H9 (cell line): ENCODE data around the gene SPDYC. TPM values are rescaled to one million over a fixed set of nuclear protein-coding genes. Genes with fewer than 3 reads are reported as not detected.

ENCODE experiments used
- DNase-seq: peaks from one replicate; pipeline ENCODE4 v3.0.0-alpha.2; 2017
- H2AFZ ChIP-seq: one replicate; pipeline ENCODE4 v1.6.1; 2013; ENCODE audit warnings: mild to moderate bottlenecking, low read length, control low read depth, moderate library complexity
- H2AK5ac ChIP-seq: 2 replicates; pipeline ENCODE4 v1.6.1; 2013; ENCODE audit warnings: low read length, control low read depth, mixed read lengths; ENCODE audit not compliant: insufficient read length
- H2BK120ac ChIP-seq: one replicate; pipeline ENCODE4 v1.6.1; 2013; ENCODE audit warnings: low read depth, mild to moderate bottlenecking, low read length, control low read depth, inconsistent platforms; ENCODE audit not compliant: poor library complexity, severe bottlenecking
- H2BK12ac ChIP-seq: 2 replicates; pipeline ENCODE4 v1.6.1; 2013; ENCODE audit warnings: low read length, control low read depth, mixed read lengths, low read depth; ENCODE audit not compliant: insufficient read length
- H2BK15ac ChIP-seq: 2 replicates; pipeline ENCODE4 v1.6.1; 2013; ENCODE audit warnings: low read depth, low read length, control low read depth
- H2BK20ac ChIP-seq: one replicate; pipeline ENCODE4 v1.6.1; 2013; ENCODE audit warnings: low read depth, mild to moderate bottlenecking, low read length, control low read depth, inconsistent platforms; ENCODE audit not compliant: poor library complexity, severe bottlenecking
- H2BK5ac ChIP-seq: 2 replicates; pipeline ENCODE4 v1.6.1; 2013; ENCODE audit warnings: low read length, control low read depth, mixed read lengths; ENCODE audit not compliant: insufficient read length
- H3K14ac ChIP-seq: 2 replicates; pipeline ENCODE4 v1.6.1; 2013; ENCODE audit warnings: low read length, control low read depth; ENCODE audit not compliant: insufficient read depth
- H3K18ac ChIP-seq: 2 replicates; pipeline ENCODE4 v1.6.1; 2013; ENCODE audit warnings: low read depth, mild to moderate bottlenecking, mixed read lengths, low read length, control low read depth; ENCODE audit not compliant: insufficient read length
- H3K23ac ChIP-seq: 2 replicates; pipeline ENCODE4 v1.6.1; 2013; ENCODE audit warnings: low read length, control low read depth, mixed read lengths, low read depth; ENCODE audit not compliant: insufficient read length
- H3K23me2 ChIP-seq: 2 replicates; pipeline ENCODE4 v1.6.1; 2013; ENCODE audit warnings: low read depth, mild to moderate bottlenecking, mixed read lengths, low read length, control low read depth; ENCODE audit not compliant: insufficient read length, poor library complexity, severe bottlenecking
- H3K27ac ChIP-seq: 2 replicates; pipeline ENCODE4 v1.5.1; 2013; ENCODE audit warnings: low read length, control low read depth, mixed read lengths, low read depth; ENCODE audit not compliant: insufficient read length
- H3K27me3 ChIP-seq: 2 replicates; pipeline ENCODE4 v1.6.1; 2013; ENCODE audit warnings: low read length, control low read depth, inconsistent platforms; ENCODE audit not compliant: insufficient read depth
- H3K4ac ChIP-seq: 2 replicates; pipeline ENCODE4 v1.6.1; 2013; ENCODE audit warnings: low read depth, mild to moderate bottlenecking, control low read depth, inconsistent platforms, low read length, moderate library complexity
- H3K4me1 ChIP-seq: 2 replicates; pipeline ENCODE4 v1.6.1; 2013; ENCODE audit warnings: low read length, control low read depth, inconsistent platforms; ENCODE audit not compliant: insufficient read depth
- H3K4me2 ChIP-seq: 2 replicates; pipeline ENCODE4 v1.6.1; 2013; ENCODE audit warnings: low read length, control low read depth, mixed read lengths; ENCODE audit not compliant: insufficient read length, insufficient read depth
- H3K56ac ChIP-seq: 2 replicates; pipeline ENCODE4 v1.6.1; 2013; ENCODE audit warnings: low read depth, mild to moderate bottlenecking, mixed read lengths, low read length, control low read depth; ENCODE audit not compliant: insufficient read length
- H3K79me1 ChIP-seq: 2 replicates; pipeline ENCODE4 v1.6.1; 2013; ENCODE audit warnings: low read depth, mild to moderate bottlenecking, moderate library complexity, low read length, control low read depth, inconsistent platforms; ENCODE audit not compliant: insufficient read depth, poor library complexity, severe bottlenecking
- H3K79me2 ChIP-seq: 2 replicates; pipeline ENCODE4 v1.6.1; 2013; ENCODE audit warnings: low read length, control low read depth, inconsistent platforms; ENCODE audit not compliant: insufficient read depth
- H3K9ac ChIP-seq: 2 replicates; pipeline ENCODE4 v1.6.1; 2013; ENCODE audit warnings: low read length, control low read depth, mixed read lengths; ENCODE audit not compliant: insufficient read length; ENCODE audit errors: extremely low read depth
- H3K9me3 ChIP-seq: one replicate; pipeline ENCODE4 v1.6.1; 2013; ENCODE audit warnings: low read depth, low read length, inconsistent platforms; ENCODE audit not compliant: control insufficient read depth
- H3T11ph ChIP-seq: one replicate; pipeline ENCODE4 v1.6.1; 2013; ENCODE audit warnings: mild to moderate bottlenecking, low read length, control low read depth, inconsistent platforms
- H4K20me1 ChIP-seq: one replicate; pipeline ENCODE4 v1.6.1; 2013; ENCODE audit not compliant: control insufficient read depth, insufficient read length, insufficient read depth
- H4K5ac ChIP-seq: 2 replicates; pipeline ENCODE4 v1.6.1; 2013; ENCODE audit warnings: low read depth, mild to moderate bottlenecking, mixed read lengths, low read length, control low read depth; ENCODE audit not compliant: insufficient read length
- H4K8ac ChIP-seq: replicated peaks from 2 replicates; pipeline ENCODE4 v1.6.1; 2013; ENCODE audit warnings: low read length, control low read depth, mixed read lengths, low read depth; ENCODE audit not compliant: insufficient read length
- H4K91ac ChIP-seq: 2 replicates; pipeline ENCODE4 v1.6.1; 2013; ENCODE audit warnings: low read depth, mild to moderate bottlenecking, moderate library complexity, mixed read lengths, low read length, control low read depth; ENCODE audit not compliant: insufficient read length
- H3K27ac Mint-ChIP-seq, 3 experiments: 2 replicates in 2 of 3; 3 replicates in 1 of 3; pipeline ENCODE4 v1.8.0; 2020 to 2021; ENCODE audit warnings: mixed read lengths in 3 of 3, mild to moderate bottlenecking in 1 of 3, moderate library complexity in 1 of 3
- H3K27me3 Mint-ChIP-seq: 2 replicates; pipeline ENCODE4 v1.8.0; 2021; ENCODE audit warnings: low read depth, mild to moderate bottlenecking, moderate library complexity, mixed read lengths
- H3K36me3 Mint-ChIP-seq, 3 experiments: 2 replicates in 2 of 3; 3 replicates in 1 of 3; pipeline ENCODE4 v1.8.0; 2020 to 2021; ENCODE audit warnings: low read depth in 3 of 3, mixed read lengths in 3 of 3; ENCODE audit not compliant: insufficient read depth in 1 of 3
- H3K4me1 Mint-ChIP-seq, 2 experiments: 2 replicates each; pipeline ENCODE4 v1.8.0; 2020; ENCODE audit warnings: mixed read lengths in 2 of 2
- H3K4me3 Mint-ChIP-seq, 2 experiments: 2 replicates in 1 of 2; 3 replicates in 1 of 2; pipeline ENCODE4 v1.8.0; 2020 to 2021; ENCODE audit warnings: mild to moderate bottlenecking in 2 of 2, mixed read lengths in 2 of 2, moderate library complexity in 1 of 2
- H3K9me3 Mint-ChIP-seq, 2 experiments: 2 replicates in 1 of 2; 3 replicates in 1 of 2; pipeline ENCODE4 v1.8.0; 2020; ENCODE audit warnings: mild to moderate bottlenecking in 2 of 2, mixed read lengths in 2 of 2, moderate library complexity in 1 of 2
- WGBS: extraction: QIAGEN DNeasy Blood & Tissue Kit; methylation state at CpG from one replicate; pipeline ENCODE4 v1.1.7; 2013; ENCODE audit warnings: missing lambda C conversion rate, low lambda C conversion rate, mixed read lengths; ENCODE audit not compliant: insufficient read length; ENCODE audit errors: extremely low coverage; 5-methylcytosine and 5-hydroxymethylcytosine counted together
- total RNA-seq: library from RNA; stranded (reverse); gene quantifications from 2 replicates; pipeline ENCODE4 v1.2.1, GENCODE V29; 2021
- TF ChIP-seq, protein P1 (sequence below): fragments of 200-600 bp; sonication (generic); conservative IDR thresholded peaks from 3 replicates; pipeline ENCODE4 v1.8.0; 2021; ENCODE audit warnings: antibody characterized with exemption, mild to moderate bottlenecking

The SPDYC gene
- total RNA-seq, 1 experiment from 2014 or later = 0.61 TPM

DNA sequence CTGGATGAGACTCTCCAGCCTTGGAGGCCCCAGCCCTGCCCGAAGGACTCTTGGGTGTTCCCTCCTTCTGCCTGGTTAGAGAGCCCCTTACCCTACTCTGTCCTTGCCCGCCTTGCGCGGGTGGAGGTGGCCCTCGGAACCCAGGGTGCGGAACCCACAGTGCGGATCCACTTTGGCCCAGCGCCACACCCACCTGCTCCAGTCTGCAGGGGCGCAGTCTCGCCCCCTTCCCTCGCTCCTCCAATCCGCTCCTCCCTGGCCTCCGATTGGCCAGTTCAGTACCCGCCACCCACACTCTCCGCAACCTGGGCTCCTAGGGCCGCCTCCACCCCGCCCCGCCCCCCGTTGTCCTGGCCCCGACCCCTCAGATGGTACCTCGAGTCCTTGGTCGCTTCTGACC is 14.1 kb downstream of the SPDYC start:
- Histone ChIP-seq H2AFZ (no peak overlapping the region), H2BK5ac (no peak overlapping the region), H2BK15ac (no peak overlapping the region), H3T11ph (no peak overlapping the region), H4K91ac (no peak overlapping the region), H3K4me1 (peaks cover 9% of the 10 kb centered on the region; the same call in 1 of the 2 replicates), H3K27ac (no peak overlapping the region), H3K4ac (no peak overlapping the region), H3K23me2 (peaks cover 14% of the 10 kb centered on the region), H2BK20ac (no peak overlapping the region), H3K79me2 (peaks cover 2% of the 10 kb centered on the region; the same call in 1 of the 2 replicates), H3K9ac (no peak overlapping the region), H3K79me1 (no peaks in the 10 kb centered on the region), H3K56ac (no peak overlapping the region), H2AK5ac (no peak overlapping the region), H3K18ac (no peak overlapping the region), H3K4me2 (peak overlapping the region; percentile 87), H2BK12ac (no peak overlapping the region), H4K8ac (no peak overlapping the region), H2BK120ac (no peak overlapping the region), H3K27me3 (no peaks in the 10 kb centered on the region), H4K5ac (no peak overlapping the region), H3K14ac (no peak overlapping the region), H3K9me3 (no peaks in the 10 kb centered on the region), H4K20me1 (no peaks in the 10 kb centered on the region), H3K23ac (no peak overlapping the region)
- no CpG with 5 or more reads among the region's 22 CpGs for WGBS
- H3K9me3 Mint-ChIP-seq = no peaks in the 10 kb centered on the region
- no peaks in the 10 kb centered on the region for H3K27me3 Mint-ChIP-seq
- H3K36me3 Mint-ChIP-seq = peaks cover 20 to 33% (median 33%) of the 10 kb centered on the region in 3 experiments
- DNase-seq = peak; percentile 89
- peaks cover 43 to 48% of the 10 kb centered on the region in 2 experiments for H3K4me1 Mint-ChIP-seq
- peak overlapping the region in 2 of 3 experiments; percentile 44 to 88; a peak in 2 of 7 replicates for H3K27ac Mint-ChIP-seq
- TF ChIP-seq, protein P1, sequence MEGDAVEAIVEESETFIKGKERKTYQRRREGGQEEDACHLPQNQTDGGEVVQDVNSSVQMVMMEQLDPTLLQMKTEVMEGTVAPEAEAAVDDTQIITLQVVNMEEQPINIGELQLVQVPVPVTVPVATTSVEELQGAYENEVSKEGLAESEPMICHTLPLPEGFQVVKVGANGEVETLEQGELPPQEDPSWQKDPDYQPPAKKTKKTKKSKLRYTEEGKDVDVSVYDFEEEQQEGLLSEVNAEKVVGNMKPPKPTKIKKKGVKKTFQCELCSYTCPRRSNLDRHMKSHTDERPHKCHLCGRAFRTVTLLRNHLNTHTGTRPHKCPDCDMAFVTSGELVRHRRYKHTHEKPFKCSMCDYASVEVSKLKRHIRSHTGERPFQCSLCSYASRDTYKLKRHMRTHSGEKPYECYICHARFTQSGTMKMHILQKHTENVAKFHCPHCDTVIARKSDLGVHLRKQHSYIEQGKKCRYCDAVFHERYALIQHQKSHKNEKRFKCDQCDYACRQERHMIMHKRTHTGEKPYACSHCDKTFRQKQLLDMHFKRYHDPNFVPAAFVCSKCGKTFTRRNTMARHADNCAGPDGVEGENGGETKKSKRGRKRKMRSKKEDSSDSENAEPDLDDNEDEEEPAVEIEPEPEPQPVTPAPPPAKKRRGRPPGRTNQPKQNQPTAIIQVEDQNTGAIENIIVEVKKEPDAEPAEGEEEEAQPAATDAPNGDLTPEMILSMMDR = no peak
- H3K4me3 Mint-ChIP-seq = peak overlapping the region; percentile 92 to 96
